Hematopoietic multipotent progenitor cell (in vitro differentiated cells): ENCODE data around the gene MAP2K3. TPM values are rescaled to one million over a fixed set of nuclear protein-coding genes. Genes with fewer than 3 reads are reported as not detected.

ENCODE experiments used
- DNase-seq, 3 donors: peaks; one replicate each; pipeline ENCODE4 v3.0.0-alpha.2; 2011 to 2015; ENCODE audit warnings: low read depth in 2 of 3, low spot score in 2 of 3
- total RNA-seq: library from RNA; depleted of rRNA; stranded (reverse); fragments of >200 nt; gene quantifications from one replicate; pipeline ENCODE4 v1.2.3, GENCODE V29; 2012

The MAP2K3 gene
- total RNA-seq, 1 donor = 57.6 TPM

DNA sequence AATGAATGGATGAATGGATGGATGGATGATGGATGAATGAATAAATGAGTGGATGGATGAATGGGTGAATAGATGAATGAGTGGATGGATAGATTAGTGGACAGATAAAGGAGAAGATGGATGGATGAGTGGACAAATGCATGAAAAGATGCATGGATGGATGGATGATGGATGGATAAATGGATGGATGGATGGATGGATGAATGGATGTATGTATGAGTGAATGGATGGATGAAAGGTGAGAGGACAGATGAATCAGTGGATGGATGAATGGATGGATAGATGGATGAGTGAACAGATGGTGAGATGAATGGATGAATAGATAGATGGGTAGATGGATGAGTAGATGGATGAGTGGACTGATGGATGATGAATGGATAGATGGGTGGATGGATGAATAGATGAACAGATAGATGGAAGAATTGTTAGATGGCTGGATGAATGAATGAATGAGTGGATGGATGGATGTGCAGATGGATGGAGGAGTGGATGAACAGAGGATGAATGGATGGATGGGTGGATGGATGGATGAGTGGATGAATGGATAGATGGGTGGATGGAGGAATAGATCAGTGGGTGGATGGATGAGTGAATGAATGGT lies 77.9 kb downstream of the MAP2K3 start:
- no peak for DNase-seq

GRCh38 chr17:21363776-21364642 lies 79.5 kb downstream of the MAP2K3 start:
- DNase-seq = no peak

Other genes starting within 250 kb of the MAP2K3 start
- gene USP22, start 241.7 kb upstream of the MAP2K3 start, total RNA-seq = 331 TPM
- gene DHRS7B, start 157.7 kb upstream of the MAP2K3 start, total RNA-seq = 41.5 TPM
- gene TMEM11, start 70.5 kb upstream of the MAP2K3 start, total RNA-seq = 32.9 TPM
- gene NATD1, start 31.3 kb upstream of the MAP2K3 start, total RNA-seq = 8.6 TPM
- 14.5 TPM for gene KCNJ12, start 91.6 kb downstream of the MAP2K3 start, total RNA-seq